NT2/D1 (cell line): ENCODE measurements around the gene ANXA1.

Experiments used
- DNase-seq: peaks from one replicate; pipeline ENCODE4 v3.0.0-alpha.2; 2011; ENCODE audit warnings: low read depth, low spot score
- H3K27me3 ChIP-seq: 2 replicates; pipeline ENCODE4 v1.6.0; 2011; ENCODE audit warnings: mild to moderate bottlenecking; ENCODE audit not compliant: insufficient read length, insufficient read depth
- H3K36me3 ChIP-seq: 2 replicates; pipeline ENCODE4 v1.6.1; 2011; ENCODE audit warnings: mild to moderate bottlenecking, low read length, mixed read lengths; ENCODE audit not compliant: insufficient read depth, insufficient read length
- H3K4me1 ChIP-seq: 2 replicates; pipeline ENCODE4 v1.5.1; 2011; ENCODE audit not compliant: insufficient read depth, insufficient read length
- H3K4me3 ChIP-seq: 2 replicates; pipeline ENCODE4 v1.5.1; 2011; ENCODE audit warnings: low read depth; ENCODE audit not compliant: insufficient read length
- H3K9ac ChIP-seq: 2 replicates; pipeline ENCODE4 v1.6.0; 2011; ENCODE audit warnings: low read depth; ENCODE audit not compliant: insufficient read length
- H3K9me3 ChIP-seq: 2 replicates; pipeline ENCODE4 v1.5.1; 2011; ENCODE audit warnings: mild to moderate bottlenecking, low read length; ENCODE audit not compliant: insufficient read depth
- SUZ12 ChIP-seq: IDR thresholded peaks from 2 replicates; pipeline ENCODE4 v1.6.1; 2011; ENCODE audit not compliant: insufficient read length, insufficient read depth; ENCODE audit errors: extremely low read depth
- YY1 ChIP-seq: IDR thresholded peaks from 2 replicates; pipeline ENCODE4 v1.6.1; 2011; ENCODE audit not compliant: insufficient read length, insufficient read depth
- ZNF274 ChIP-seq: IDR thresholded peaks from 2 replicates; pipeline ENCODE4 v1.6.1; 2011; ENCODE audit warnings: mild to moderate bottlenecking, low read depth, low read length

Gene ANXA1

DNA sequence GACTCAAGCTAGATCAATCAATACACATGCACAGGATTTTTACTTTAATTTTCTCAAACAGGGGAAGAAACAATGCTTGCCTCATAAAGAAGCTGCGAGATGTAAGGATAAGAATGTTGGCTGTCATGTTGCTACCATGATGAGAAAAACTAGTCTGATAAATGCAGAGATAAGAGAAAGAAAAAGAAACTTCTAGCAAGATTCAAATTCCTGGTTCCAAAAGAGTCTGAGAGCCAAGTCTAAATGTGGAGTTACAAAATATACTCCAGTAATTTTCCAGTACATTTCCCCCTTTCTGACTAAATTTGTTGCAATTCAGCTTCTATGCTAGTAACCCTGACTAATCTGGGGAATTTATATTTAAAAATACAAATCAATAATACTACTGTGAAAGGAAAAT lies 10.4 kb upstream of the ANXA1 start:
- Histone ChIP-seq H3K4me1 (no peaks in the 10 kb centered on the region), H3K27me3 (no peaks in the 10 kb centered on the region), H3K36me3 (no peaks in the 10 kb centered on the region), H3K9me3 (no peaks in the 10 kb centered on the region), H3K9ac (no peak overlapping the region), H3K4me3 (no peak overlapping the region)
- TF ChIP-seq YY1 (no peak), ZNF274 (no peak)
- DNase-seq: no peak

DNA sequence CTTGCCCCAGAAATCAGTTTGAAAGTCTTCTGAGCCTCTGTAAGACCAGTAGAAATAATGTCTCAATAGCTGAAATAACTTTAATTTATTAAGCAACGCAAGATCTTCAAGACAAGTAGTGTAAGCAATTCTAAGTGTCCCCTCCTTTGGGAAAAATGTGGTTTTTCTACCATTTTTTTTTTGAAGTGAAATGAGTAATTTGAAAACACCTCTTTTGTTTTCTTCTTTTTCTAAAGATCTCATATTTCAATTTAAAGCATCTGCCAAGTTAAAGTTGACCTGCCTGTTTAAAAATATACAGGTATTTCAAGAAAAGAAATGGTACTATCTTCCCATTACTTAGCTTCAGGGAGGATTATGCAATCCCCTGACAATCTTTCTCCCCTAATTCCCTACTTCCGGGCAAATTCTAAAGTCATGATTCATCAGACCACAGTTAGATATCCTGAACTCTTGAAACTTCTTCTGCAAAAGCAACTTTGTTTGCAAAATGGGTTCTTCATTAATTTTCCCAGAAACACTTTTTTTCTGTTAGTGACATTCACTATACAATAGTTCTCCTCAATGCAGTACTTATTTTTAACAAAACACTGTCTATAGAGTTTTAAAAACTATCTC lies 7.8 kb upstream of the ANXA1 start:
- no peaks in the 10 kb centered on the region for H3K36me3 ChIP-seq
- no peak for DNase-seq
- no peak overlapping the region for H3K9ac ChIP-seq
- no peaks in the 10 kb centered on the region for H3K9me3 ChIP-seq
- H3K4me3 ChIP-seq: no peak overlapping the region
- H3K27me3 ChIP-seq: no peaks in the 10 kb centered on the region
- no peaks in the 10 kb centered on the region for H3K4me1 ChIP-seq
- TF ChIP-seq SUZ12 (no peak), YY1 (no peak), ZNF274 (no peak)

DNA sequence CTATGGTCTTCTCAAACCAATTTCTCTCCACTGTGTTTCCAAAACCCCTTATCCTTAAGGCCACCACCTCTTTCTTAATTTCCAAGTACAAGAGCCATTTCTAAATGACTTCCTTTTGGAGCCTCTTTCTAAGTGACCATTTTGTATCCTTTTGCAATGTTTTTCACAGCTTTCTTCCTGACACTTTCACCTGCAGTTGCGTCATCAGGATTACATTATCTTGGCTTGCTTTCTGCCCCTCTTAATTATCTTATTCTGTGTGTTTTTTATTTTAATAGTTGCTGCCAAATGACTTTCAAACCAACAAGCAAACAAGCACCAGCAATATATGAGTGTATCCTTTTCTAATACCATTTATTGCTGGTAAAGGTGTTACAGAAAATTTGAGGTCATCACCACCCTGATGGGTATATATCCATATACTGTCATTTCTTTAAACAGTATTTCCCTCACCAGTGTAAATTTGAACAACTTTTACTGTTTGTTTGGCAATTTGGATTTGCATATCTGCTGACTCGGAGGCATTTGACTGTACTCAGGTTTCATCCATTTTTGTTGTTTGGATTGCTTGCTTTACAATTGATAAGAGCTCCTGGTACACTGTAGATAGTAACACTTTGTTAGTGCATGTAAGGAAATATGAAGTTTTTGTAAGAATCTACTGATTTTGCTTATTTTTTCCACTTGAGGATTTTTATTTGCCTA lies 5.4 kb upstream of the ANXA1 start:
- H3K4me3 ChIP-seq: no peak overlapping the region
- no peak for DNase-seq
- no peak overlapping the region for H3K9ac ChIP-seq
- no peak for TF ChIP-seq SUZ12
- TF ChIP-seq YY1: no peak
- TF ChIP-seq ZNF274: no peak
- H3K27me3 ChIP-seq: no peaks in the 10 kb centered on the region
- no peaks in the 10 kb centered on the region for H3K9me3 ChIP-seq
- H3K36me3 ChIP-seq: no peaks in the 10 kb centered on the region
- H3K4me1 ChIP-seq: no peaks in the 10 kb centered on the region

DNA sequence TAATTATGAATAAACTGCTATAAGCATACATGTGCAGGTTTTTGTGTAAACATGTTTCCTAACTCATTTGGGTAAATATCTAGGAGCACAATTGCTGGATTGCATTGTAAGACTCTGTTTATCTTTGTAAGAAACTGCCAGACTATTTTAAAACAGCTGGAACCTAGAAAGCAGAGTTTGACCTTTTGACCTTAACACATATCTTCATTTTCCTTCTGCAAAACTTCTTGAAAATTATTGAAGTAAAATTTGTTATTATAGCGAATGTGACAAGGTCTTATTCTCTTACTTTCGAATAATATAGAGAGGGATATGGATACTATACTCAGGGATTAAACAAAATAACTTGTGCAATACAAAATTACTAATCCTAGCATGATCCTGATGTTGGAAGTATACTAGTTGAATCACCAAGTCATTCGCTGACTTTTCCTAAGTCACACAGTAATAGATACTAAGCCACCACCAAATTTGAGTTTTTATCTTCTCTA lies 3.2 kb upstream of the ANXA1 start:
- H3K36me3 ChIP-seq: no peaks in the 10 kb centered on the region
- H3K27me3 ChIP-seq: no peaks in the 10 kb centered on the region
- H3K9ac ChIP-seq: no peak overlapping the region
- H3K4me1 ChIP-seq: no peaks in the 10 kb centered on the region
- DNase-seq: no peak
- no peaks in the 10 kb centered on the region for H3K9me3 ChIP-seq
- TF ChIP-seq YY1 (no peak), SUZ12 (no peak), ZNF274 (no peak)
- no peak overlapping the region for H3K4me3 ChIP-seq

GRCh38 chr9:73149371-73150067 lies 2.1 kb upstream of the ANXA1 start:
- Histone ChIP-seq H3K36me3 (peaks cover 9% of the 10 kb centered on the region), H3K9ac (no peak overlapping the region), H3K27me3 (no peaks in the 10 kb centered on the region), H3K4me1 (no peaks in the 10 kb centered on the region), H3K9me3 (no peaks in the 10 kb centered on the region), H3K4me3 (no peak overlapping the region)
- TF ChIP-seq SUZ12: no peak
- no peak for TF ChIP-seq ZNF274
- TF ChIP-seq YY1: no peak
- no peak for DNase-seq

DNA sequence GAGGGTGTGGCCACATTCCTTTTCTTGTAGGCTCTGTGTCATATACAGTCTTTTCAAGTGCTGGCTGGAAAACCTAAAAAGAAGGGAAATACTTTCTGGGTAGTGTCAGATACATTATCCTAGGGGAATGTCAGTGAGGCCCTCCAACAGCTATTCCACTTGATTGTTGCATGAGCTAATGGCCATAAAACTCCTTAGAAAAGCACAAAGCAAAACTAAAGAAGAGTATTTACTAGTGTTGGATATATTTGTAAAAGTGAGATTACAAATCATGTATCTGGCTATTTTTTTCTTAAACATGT lies 829 bp downstream of the ANXA1 start:
- Histone ChIP-seq H3K27me3 (no peaks in the 10 kb centered on the region), H3K36me3 (peaks cover 31% of the 10 kb centered on the region), H3K4me3 (no peak overlapping the region), H3K4me1 (no peaks in the 10 kb centered on the region), H3K9me3 (no peaks in the 10 kb centered on the region), H3K9ac (no peak overlapping the region)
- DNase-seq: no peak
- TF ChIP-seq ZNF274: no peak
- no peak for TF ChIP-seq SUZ12
- no peak for TF ChIP-seq YY1

- no peak overlapping the region for H3K9ac ChIP-seq
- no peaks in the 10 kb centered on the region for H3K27me3 ChIP-seq
- H3K4me1 ChIP-seq: no peaks in the 10 kb centered on the region
- DNase-seq: no peak
- TF ChIP-seq SUZ12 (no peak), ZNF274 (no peak), YY1 (no peak)
- no peaks in the 10 kb centered on the region for H3K9me3 ChIP-seq
- H3K36me3 ChIP-seq: peaks cover 35% of the 10 kb centered on the region
- H3K4me3 ChIP-seq: no peak overlapping the region
Observed at GRCh38 chr9:73152953-73153352, 1.3 kb downstream of the ANXA1 start.
